Astrocyte (in vitro differentiated cells and primary cell): Measurements from ENCODE around the gene HES6. TPM values are rescaled to one million over a fixed set of nuclear protein-coding genes. Genes with fewer than 3 reads are reported as not detected.

ENCODE experiments used
- DNase-seq: peaks from one replicate; pipeline ENCODE4 v3.0.0-alpha.2; 2010; ENCODE audit warnings: low read depth
- FAIRE-seq: peaks from 2 replicates; lab custom pipeline; 2011; peaks lifted over from hg19 to GRCh38; lab: Jason Lieb, UNC
- H2AFZ ChIP-seq: 2 replicates; pipeline ENCODE4 v1.6.0; 2012; ENCODE audit warnings: low read depth, low read length, inconsistent platforms
- H3K27ac ChIP-seq: 2 replicates; pipeline ENCODE4 v1.5.1; 2011; ENCODE audit warnings: low read depth, low read length, inconsistent platforms
- H3K27me3 ChIP-seq: 2 replicates; pipeline ENCODE4 v1.6.0; 2011; ENCODE audit warnings: low read length, inconsistent platforms; ENCODE audit not compliant: insufficient read depth
- H3K36me3 ChIP-seq: 2 replicates; pipeline ENCODE4 v1.5.1; 2011; ENCODE audit warnings: low read length, inconsistent platforms; ENCODE audit not compliant: insufficient read depth
- H3K4me1 ChIP-seq: 2 replicates; pipeline ENCODE4 v1.5.1; 2011; ENCODE audit warnings: low read length, inconsistent platforms; ENCODE audit not compliant: insufficient read depth
- H3K4me2 ChIP-seq: 2 replicates; pipeline ENCODE4 v1.6.0; 2012; ENCODE audit warnings: low read length, inconsistent platforms
- H3K4me3 ChIP-seq: 2 replicates; pipeline ENCODE4 v1.5.1; 2011; ENCODE audit warnings: low read depth, mild to moderate bottlenecking, low read length, inconsistent platforms; ENCODE audit not compliant: insufficient read depth
- H3K79me2 ChIP-seq: 2 replicates; pipeline ENCODE4 v1.6.0; 2012; ENCODE audit warnings: mild to moderate bottlenecking, low read length, inconsistent platforms; ENCODE audit not compliant: insufficient read depth
- H3K9ac ChIP-seq: 2 replicates; pipeline ENCODE4 v1.6.0; 2012; ENCODE audit warnings: mild to moderate bottlenecking, low read length, inconsistent platforms
- H3K9me3 ChIP-seq: 2 replicates; pipeline ENCODE4 v1.5.1; 2012; ENCODE audit warnings: low read depth, mild to moderate bottlenecking, low read length, inconsistent platforms; ENCODE audit not compliant: insufficient read depth
- H4K20me1 ChIP-seq: 2 replicates; pipeline ENCODE4 v1.6.0; 2012; ENCODE audit warnings: low read length, inconsistent platforms; ENCODE audit not compliant: insufficient read depth
- H3K27ac Mint-ChIP-seq: one replicate; pipeline ENCODE4 v1.8.0; 2021; ENCODE audit warnings: mild to moderate bottlenecking, mixed read lengths; ENCODE audit not compliant: unreplicated experiment
- H3K27me3 Mint-ChIP-seq: one replicate; pipeline ENCODE4 v1.8.0; 2021; ENCODE audit warnings: low read depth, mixed read lengths; ENCODE audit not compliant: unreplicated experiment
- H3K36me3 Mint-ChIP-seq: one replicate; pipeline ENCODE4 v1.8.0; 2021; ENCODE audit warnings: low read depth, mixed read lengths; ENCODE audit not compliant: unreplicated experiment
- H3K4me1 Mint-ChIP-seq: one replicate; pipeline ENCODE4 v1.8.0; 2021; ENCODE audit warnings: low read depth, mixed read lengths; ENCODE audit not compliant: unreplicated experiment
- H3K4me3 Mint-ChIP-seq: one replicate; pipeline ENCODE4 v1.8.0; 2021; ENCODE audit warnings: mild to moderate bottlenecking, moderate library complexity, mixed read lengths; ENCODE audit not compliant: unreplicated experiment
- H3K9me3 Mint-ChIP-seq: one replicate; pipeline ENCODE4 v1.8.0; 2021; ENCODE audit warnings: mild to moderate bottlenecking, mixed read lengths; ENCODE audit not compliant: unreplicated experiment
- EZH2 ChIP-seq: IDR thresholded peaks from 2 replicates; pipeline ENCODE4 v1.6.1; 2012; ENCODE audit warnings: mild to moderate bottlenecking, low read length, inconsistent platforms; ENCODE audit not compliant: insufficient read depth
- total RNA-seq: library from RNA; stranded (reverse); gene quantifications from 2 replicates; pipeline ENCODE4 v1.2.1, GENCODE V29; 2021
- TF ChIP-seq, protein P1 (sequence below): IDR thresholded peaks from 2 replicates; pipeline ENCODE4 v1.5.1; 2011; ENCODE audit warnings: low read depth, mild to moderate bottlenecking, inconsistent platforms, low read length, moderate library complexity; ENCODE audit not compliant: insufficient read depth

HES6 gene
- total RNA-seq, 1 donor from 2014 or later: 3.0 TPM

DNA sequence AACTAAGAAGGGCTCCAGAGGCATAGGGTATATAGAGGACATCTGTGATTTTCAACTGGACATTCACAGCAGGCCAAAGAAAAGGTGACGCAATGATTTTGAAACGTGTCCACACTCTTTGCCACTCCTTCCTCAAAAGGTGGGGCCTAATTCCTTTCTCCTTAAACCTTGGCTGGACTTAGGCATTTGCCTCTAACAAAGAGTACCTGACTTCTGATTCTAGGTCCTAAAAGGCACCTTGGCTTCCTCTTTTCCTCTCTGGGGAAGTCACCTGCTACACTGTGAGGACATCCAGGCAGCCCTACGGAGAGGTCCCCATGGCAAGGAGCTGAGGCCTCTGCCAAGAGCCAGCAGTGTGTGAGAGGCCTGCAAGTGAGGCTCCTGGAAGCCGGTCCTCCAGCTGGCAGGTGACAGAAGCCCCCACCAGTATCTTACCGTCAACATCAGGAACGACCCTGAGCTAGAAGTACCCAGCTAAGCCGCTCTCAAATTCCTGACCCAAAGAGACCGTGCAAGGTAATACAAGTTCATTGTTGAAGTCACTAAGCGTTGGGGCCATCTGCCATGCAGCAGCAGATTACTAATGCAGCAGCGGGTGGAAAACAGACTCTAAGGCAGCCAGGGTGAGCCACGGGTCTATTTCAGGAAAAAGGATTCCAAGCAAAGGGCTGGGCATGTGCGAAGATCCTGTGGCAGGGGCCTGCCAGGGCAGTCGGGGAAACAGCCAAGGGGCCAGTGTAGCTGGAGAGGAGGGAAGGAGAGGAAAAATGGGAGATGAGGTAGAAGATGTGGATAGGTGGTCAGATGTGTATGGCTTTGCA is 7.4 kb upstream of the HES6 start:
- Histone ChIP-seq H4K20me1 (no peaks in the 10 kb centered on the region), H3K4me1 (no peaks in the 10 kb centered on the region), H3K4me2 (no peak overlapping the region), H3K79me2 (no peaks in the 10 kb centered on the region), H2AFZ (no peak overlapping the region), H3K9me3 (no peaks in the 10 kb centered on the region), H3K27me3 (no peaks in the 10 kb centered on the region), H3K27ac (no peak overlapping the region), H3K9ac (no peak overlapping the region), H3K36me3 (no peaks in the 10 kb centered on the region), H3K4me3 (no peak overlapping the region)
- Mint-ChIP-seq H3K27me3 (peaks cover 14% of the 10 kb centered on the region), H3K9me3 (no peaks in the 10 kb centered on the region), H3K4me1 (no peaks in the 10 kb centered on the region), H3K27ac (peak overlapping the region; percentile 12), H3K4me3 (no peak overlapping the region), H3K36me3 (peaks cover 10% of the 10 kb centered on the region)
- DNase-seq: no peak
- no peak for FAIRE-seq
- no peak for TF ChIP-seq EZH2
- TF ChIP-seq, protein P1, sequence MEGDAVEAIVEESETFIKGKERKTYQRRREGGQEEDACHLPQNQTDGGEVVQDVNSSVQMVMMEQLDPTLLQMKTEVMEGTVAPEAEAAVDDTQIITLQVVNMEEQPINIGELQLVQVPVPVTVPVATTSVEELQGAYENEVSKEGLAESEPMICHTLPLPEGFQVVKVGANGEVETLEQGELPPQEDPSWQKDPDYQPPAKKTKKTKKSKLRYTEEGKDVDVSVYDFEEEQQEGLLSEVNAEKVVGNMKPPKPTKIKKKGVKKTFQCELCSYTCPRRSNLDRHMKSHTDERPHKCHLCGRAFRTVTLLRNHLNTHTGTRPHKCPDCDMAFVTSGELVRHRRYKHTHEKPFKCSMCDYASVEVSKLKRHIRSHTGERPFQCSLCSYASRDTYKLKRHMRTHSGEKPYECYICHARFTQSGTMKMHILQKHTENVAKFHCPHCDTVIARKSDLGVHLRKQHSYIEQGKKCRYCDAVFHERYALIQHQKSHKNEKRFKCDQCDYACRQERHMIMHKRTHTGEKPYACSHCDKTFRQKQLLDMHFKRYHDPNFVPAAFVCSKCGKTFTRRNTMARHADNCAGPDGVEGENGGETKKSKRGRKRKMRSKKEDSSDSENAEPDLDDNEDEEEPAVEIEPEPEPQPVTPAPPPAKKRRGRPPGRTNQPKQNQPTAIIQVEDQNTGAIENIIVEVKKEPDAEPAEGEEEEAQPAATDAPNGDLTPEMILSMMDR: no peak

DNA sequence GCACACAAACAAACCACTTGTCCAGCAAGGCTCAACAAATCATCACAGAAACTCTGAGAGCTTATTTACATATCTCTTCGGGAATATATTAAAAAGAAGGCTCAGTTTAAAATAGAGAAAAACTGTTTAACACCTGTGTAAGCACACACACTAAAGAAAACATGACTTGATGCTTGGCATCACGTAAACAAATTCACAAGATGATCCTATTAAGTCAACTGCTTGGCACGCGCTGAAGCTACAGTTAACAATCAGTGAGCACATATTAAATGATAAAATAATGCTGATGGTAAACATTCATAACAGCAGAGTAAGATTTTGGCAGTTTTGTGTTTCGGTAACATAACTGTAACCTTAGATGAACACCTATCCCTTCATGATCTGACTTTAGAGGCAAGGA is 4.3 kb upstream of the HES6 start:
- FAIRE-seq: no peak
- no peak overlapping the region for H3K4me3 Mint-ChIP-seq

More for the DNA sequence above, 4.3 kb upstream of the HES6 start:
- Histone ChIP-seq H3K27ac (no peak overlapping the region), H3K9ac (no peak overlapping the region), H3K79me2 (no peaks in the 10 kb centered on the region), H3K4me1 (no peaks in the 10 kb centered on the region), H3K9me3 (no peaks in the 10 kb centered on the region), H3K36me3 (no peaks in the 10 kb centered on the region), H4K20me1 (no peaks in the 10 kb centered on the region), H3K27me3 (peaks cover 7% of the 10 kb centered on the region), H2AFZ (no peak overlapping the region), H3K4me2 (no peak overlapping the region), H3K4me3 (no peak overlapping the region)
- Mint-ChIP-seq H3K36me3 (peaks cover 7% of the 10 kb centered on the region), H3K27me3 (peaks cover 18% of the 10 kb centered on the region), H3K27ac (no peak overlapping the region), H3K4me1 (no peaks in the 10 kb centered on the region), H3K9me3 (no peaks in the 10 kb centered on the region)
- DNase-seq: no peak
- TF ChIP-seq EZH2: no peak
- TF ChIP-seq, protein P1: no peak
